Panc1 (cell line): ENCODE data around the gene CEACAM16. TPM values are rescaled to one million over a fixed set of nuclear protein-coding genes. Genes with fewer than 3 reads are reported as not detected.

ENCODE experiments used
- ATAC-seq: fragments of 200-7000 bp; cut with Tn5 transposase; 2 replicates; pipeline ENCODE4 v1.9.1; 2020; ENCODE audit warnings: mild to moderate bottlenecking, moderate library complexity
- BruUV-seq: library from RNA; stranded (reverse); fragments of 400-500 nt; replicated peaks from 2 replicates; lab custom pipeline; 2021; lab: Mats Ljungman, UMichigan
- CTCF ChIA-PET: fragments of 300-600 bp; sonication (Branson Sonifier 250); formaldehyde crosslinking; loops from one replicate; lab custom pipeline; 2022; ENCODE audit warnings: antibody characterized with exemption; lab: Charles Lee
- POLR2A ChIA-PET: fragments of 300-600 bp; sonication (Branson Sonifier 250); formaldehyde crosslinking; loops from one replicate; lab custom pipeline; 2022; ENCODE audit warnings: antibody characterized with exemption; lab: Charles Lee
- DNase-seq: peaks from one replicate; pipeline ENCODE4 v3.0.0-alpha.2; 2010; ENCODE audit warnings: low read depth, low spot score
- H3K27ac ChIP-seq: 2 replicates; pipeline ENCODE4 v1.5.1; 2011; ENCODE audit warnings: mild to moderate bottlenecking, low read length, inconsistent platforms
- H3K27me3 ChIP-seq: fragments of 200-500 bp; sonication (Bioruptor generic); 2 replicates; pipeline ENCODE4 v1.6.0; 2014; ENCODE audit warnings: low read length, inconsistent platforms; ENCODE audit not compliant: control insufficient read depth, insufficient read depth
- H3K36me3 ChIP-seq: fragments of 200-500 bp; sonication (Bioruptor generic); 2 replicates; pipeline ENCODE4 v1.5.1; 2014; ENCODE audit warnings: inconsistent platforms, mild to moderate bottlenecking, low read length, moderate library complexity; ENCODE audit not compliant: control insufficient read depth, insufficient read depth
- H3K4me1 ChIP-seq: 2 replicates; pipeline ENCODE4 v1.5.1; 2011; ENCODE audit warnings: inconsistent platforms, mild to moderate bottlenecking, low read length, moderate library complexity; ENCODE audit not compliant: control insufficient read depth, insufficient read depth
- H3K4me3 ChIP-seq, 2 experiments: 2 replicates each; pipeline ENCODE4 v1.5.1; 2011 to 2012; ENCODE audit warnings: low read depth in 2 of 2, low read length in 2 of 2, mild to moderate bottlenecking in 2 of 2, inconsistent platforms in 1 of 2, moderate library complexity in 1 of 2
- H3K9me3 ChIP-seq: fragments of 200-500 bp; sonication (Bioruptor generic); 2 replicates; pipeline ENCODE4 v1.5.1; 2014; ENCODE audit warnings: low read depth, mild to moderate bottlenecking, inconsistent platforms, low read length, moderate library complexity; ENCODE audit not compliant: control insufficient read depth, insufficient read depth
- POLR2AphosphoS5 ChIP-seq: IDR thresholded peaks from 2 replicates; pipeline ENCODE4 v1.6.1; 2012; ENCODE audit warnings: mild to moderate bottlenecking, low read depth, low read length, moderate library complexity
- SIN3A ChIP-seq: IDR thresholded peaks from 2 replicates; pipeline ENCODE4 v1.6.1; 2012; ENCODE audit warnings: low read depth, mild to moderate bottlenecking, low read length, moderate library complexity, borderline replicate concordance; ENCODE audit not compliant: insufficient read depth
- TCF7L2 ChIP-seq: IDR thresholded peaks from 2 replicates; pipeline ENCODE4 v1.6.1; 2011; ENCODE audit warnings: mild to moderate bottlenecking, low read depth, low read length, inconsistent platforms
- in situ Hi-C: cut with HindIII; loops from 2 replicates; pipeline ENCODE4 v1.10.0; 2016; ENCODE audit warnings: low sequenced_read_pairs, low pct_unique_long_range_greater_than_20kb
- intact Hi-C: fragments of 100-400 bp; cut with micrococcal nuclease; formaldehyde crosslinking; loops from one replicate; pipeline ENCODE4 v1.10.0; 2022; ENCODE audit not compliant: unreplicated experiment
- total RNA-seq: library from RNA; stranded (reverse); gene quantifications from one replicate; pipeline ENCODE4 v1.2.1, GENCODE V29; 2021; ENCODE audit not compliant: unreplicated experiment
- TF ChIP-seq, protein P1 (sequence below): fragments of 450-650 bp; IDR thresholded peaks from 2 replicates; pipeline ENCODE4 v1.5.1; 2017; ENCODE audit warnings: mild to moderate bottlenecking
- TF ChIP-seq, protein P2 (sequence below), 2 experiments: IDR thresholded peaks; 2 replicates each; pipeline ENCODE4 v1.6.1; 2011 to 2012; ENCODE audit warnings: low read depth in 2 of 2, control low read depth in 1 of 2, low read length in 1 of 2, mild to moderate bottlenecking in 1 of 2, moderate library complexity in 1 of 2; ENCODE audit not compliant: insufficient read depth in 1 of 2

Gene CEACAM16
- total RNA-seq, 1 experiment from 2014 or later = not detected

DNA sequence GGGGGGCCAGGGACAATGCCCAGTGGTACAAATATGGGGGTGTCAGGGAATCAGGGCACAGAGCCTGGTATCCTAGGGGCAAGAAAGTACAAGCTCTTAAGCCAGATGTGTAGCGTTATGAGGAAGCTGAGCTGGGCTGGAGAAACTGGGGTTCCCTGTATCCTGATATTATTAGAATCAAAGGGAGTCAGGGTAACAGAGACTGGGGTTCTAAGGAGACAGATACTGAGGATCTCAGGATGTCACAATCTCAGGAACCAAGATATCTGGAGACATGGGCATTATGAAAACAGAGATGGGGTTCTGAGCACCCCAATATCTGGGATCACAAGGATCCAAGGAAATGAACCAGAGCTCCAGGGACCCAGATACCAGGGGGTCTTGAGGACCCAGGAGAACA, 50.3 kb downstream of the CEACAM16 start:
- H3K27me3 ChIP-seq = no peaks in the 10 kb centered on the region
- ATAC-seq = no peak
- in situ Hi-C loops = no loop called here
- peak overlapping the region; percentile 68 to 72 for H3K4me3 ChIP-seq
- POLR2A ChIA-PET = interaction anchor here (0.6 kb wide), 2 partner anchors 28 to 29 kb away, joined by 4 to 5 read pairs; no protein-coding TSS in a partner anchor
- TSS peak; percentile 78 for BruUV-seq
- peaks cover 44% of the 10 kb centered on the region for H3K4me1 ChIP-seq
- H3K36me3 ChIP-seq = no peaks in the 10 kb centered on the region; the same call in 1 of the 2 replicates
- no peaks in the 10 kb centered on the region for H3K9me3 ChIP-seq
- CTCF ChIA-PET = interaction anchor here (1.2 kb wide), 1 partner anchor 60 kb away, joined by 4 read pairs; no protein-coding TSS in a partner anchor
- no peak for DNase-seq
- TF ChIP-seq POLR2AphosphoS5 = no peak
- TF ChIP-seq, protein P1, sequence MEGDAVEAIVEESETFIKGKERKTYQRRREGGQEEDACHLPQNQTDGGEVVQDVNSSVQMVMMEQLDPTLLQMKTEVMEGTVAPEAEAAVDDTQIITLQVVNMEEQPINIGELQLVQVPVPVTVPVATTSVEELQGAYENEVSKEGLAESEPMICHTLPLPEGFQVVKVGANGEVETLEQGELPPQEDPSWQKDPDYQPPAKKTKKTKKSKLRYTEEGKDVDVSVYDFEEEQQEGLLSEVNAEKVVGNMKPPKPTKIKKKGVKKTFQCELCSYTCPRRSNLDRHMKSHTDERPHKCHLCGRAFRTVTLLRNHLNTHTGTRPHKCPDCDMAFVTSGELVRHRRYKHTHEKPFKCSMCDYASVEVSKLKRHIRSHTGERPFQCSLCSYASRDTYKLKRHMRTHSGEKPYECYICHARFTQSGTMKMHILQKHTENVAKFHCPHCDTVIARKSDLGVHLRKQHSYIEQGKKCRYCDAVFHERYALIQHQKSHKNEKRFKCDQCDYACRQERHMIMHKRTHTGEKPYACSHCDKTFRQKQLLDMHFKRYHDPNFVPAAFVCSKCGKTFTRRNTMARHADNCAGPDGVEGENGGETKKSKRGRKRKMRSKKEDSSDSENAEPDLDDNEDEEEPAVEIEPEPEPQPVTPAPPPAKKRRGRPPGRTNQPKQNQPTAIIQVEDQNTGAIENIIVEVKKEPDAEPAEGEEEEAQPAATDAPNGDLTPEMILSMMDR = no peak
- TF ChIP-seq SIN3A = no peak
- TF ChIP-seq, protein P2, sequence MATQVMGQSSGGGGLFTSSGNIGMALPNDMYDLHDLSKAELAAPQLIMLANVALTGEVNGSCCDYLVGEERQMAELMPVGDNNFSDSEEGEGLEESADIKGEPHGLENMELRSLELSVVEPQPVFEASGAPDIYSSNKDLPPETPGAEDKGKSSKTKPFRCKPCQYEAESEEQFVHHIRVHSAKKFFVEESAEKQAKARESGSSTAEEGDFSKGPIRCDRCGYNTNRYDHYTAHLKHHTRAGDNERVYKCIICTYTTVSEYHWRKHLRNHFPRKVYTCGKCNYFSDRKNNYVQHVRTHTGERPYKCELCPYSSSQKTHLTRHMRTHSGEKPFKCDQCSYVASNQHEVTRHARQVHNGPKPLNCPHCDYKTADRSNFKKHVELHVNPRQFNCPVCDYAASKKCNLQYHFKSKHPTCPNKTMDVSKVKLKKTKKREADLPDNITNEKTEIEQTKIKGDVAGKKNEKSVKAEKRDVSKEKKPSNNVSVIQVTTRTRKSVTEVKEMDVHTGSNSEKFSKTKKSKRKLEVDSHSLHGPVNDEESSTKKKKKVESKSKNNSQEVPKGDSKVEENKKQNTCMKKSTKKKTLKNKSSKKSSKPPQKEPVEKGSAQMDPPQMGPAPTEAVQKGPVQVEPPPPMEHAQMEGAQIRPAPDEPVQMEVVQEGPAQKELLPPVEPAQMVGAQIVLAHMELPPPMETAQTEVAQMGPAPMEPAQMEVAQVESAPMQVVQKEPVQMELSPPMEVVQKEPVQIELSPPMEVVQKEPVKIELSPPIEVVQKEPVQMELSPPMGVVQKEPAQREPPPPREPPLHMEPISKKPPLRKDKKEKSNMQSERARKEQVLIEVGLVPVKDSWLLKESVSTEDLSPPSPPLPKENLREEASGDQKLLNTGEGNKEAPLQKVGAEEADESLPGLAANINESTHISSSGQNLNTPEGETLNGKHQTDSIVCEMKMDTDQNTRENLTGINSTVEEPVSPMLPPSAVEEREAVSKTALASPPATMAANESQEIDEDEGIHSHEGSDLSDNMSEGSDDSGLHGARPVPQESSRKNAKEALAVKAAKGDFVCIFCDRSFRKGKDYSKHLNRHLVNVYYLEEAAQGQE (IDR thresholded peaks at IDR 0.05; ENCODE audit: insufficient read depth in 1 of 2, low read depth in 2 of 2, low read length in 1 of 2) = no peak
- TF ChIP-seq TCF7L2 = no peak
- intact Hi-C loops = no loop called here
- H3K27ac ChIP-seq = peak overlapping the region; percentile 89

DNA sequence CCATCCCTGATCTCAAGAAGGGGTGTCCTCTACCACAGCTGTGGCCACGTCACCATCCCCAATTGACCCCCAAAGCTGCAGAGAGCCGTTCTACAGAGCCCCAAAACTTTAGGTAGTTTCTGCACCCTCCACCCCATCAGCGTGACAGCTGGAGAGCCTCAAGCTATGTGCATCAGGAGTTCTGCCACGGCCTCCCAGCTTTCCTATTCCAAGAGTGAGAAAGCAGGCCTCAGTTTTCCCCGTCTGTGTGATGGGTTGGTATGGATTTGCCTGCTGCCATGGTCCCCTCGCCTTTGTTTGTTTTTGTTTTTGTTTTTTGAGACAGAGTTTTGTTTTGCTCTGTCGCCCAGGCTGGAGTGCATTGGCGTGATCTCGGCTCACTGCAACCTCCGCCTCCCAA, 51.0 kb downstream of the CEACAM16 start:
- no peaks in the 10 kb centered on the region for H3K9me3 ChIP-seq
- no TSS peak for BruUV-seq
- no peak for DNase-seq
- intact Hi-C loops = no loop called here
- ATAC-seq = no peak
- peak overlapping the region; percentile 89 for H3K27ac ChIP-seq
- peak overlapping the region; percentile 68 to 72 for H3K4me3 ChIP-seq
- peaks cover 47% of the 10 kb centered on the region for H3K4me1 ChIP-seq
- ChIA-PET CTCF (no interaction called here), POLR2A (no interaction called here)
- TF ChIP-seq SIN3A (no peak), POLR2AphosphoS5 (no peak), TCF7L2 (no peak)
- TF ChIP-seq, protein P2 (IDR thresholded peaks at IDR 0.05; ENCODE audit: insufficient read depth in 1 of 2, low read depth in 2 of 2, low read length in 1 of 2) = no peak
- TF ChIP-seq, protein P1 = no peak
- in situ Hi-C loops = no loop called here
- H3K27me3 ChIP-seq = no peaks in the 10 kb centered on the region
- no peaks in the 10 kb centered on the region; the same call in 1 of the 2 replicates for H3K36me3 ChIP-seq
